Esophagus muscularis mucosa (tissue), 4 donors: ENCODE measurements around the gene LRRK1.

ENCODE experiments used
- CTCF ChIP-seq, 3 experiments: fragments of 200-600 bp in 2 of 3; fragments of 450-650 bp in 1 of 3; sonication (generic) in 2 of 3; IDR thresholded peaks; one replicate each; pipeline ENCODE4 v1.5.1; 2017 to 2019; ENCODE audit warnings: antibody characterized with exemption in 3 of 3, mild to moderate bottlenecking in 2 of 3, moderate library complexity in 1 of 3
- EP300 ChIP-seq: sonication (generic); formaldehyde crosslinking; IDR thresholded peaks from one replicate; pipeline ENCODE4 v1.6.1; 2017; ENCODE audit warnings: antibody characterized with exemption
- POLR2A ChIP-seq: fragments of 450-650 bp; IDR thresholded peaks from one replicate; pipeline ENCODE4 v1.6.1; 2017; ENCODE audit warnings: antibody characterized with exemption, moderate library complexity, mild to moderate bottlenecking, low read depth

- TF ChIP-seq POLR2A (no peak), CTCF (IDR thresholded peaks at IDR 0.05) (no peak), EP300 (no peak)
These were observed 119.3 kb downstream of the LRRK1 start for GRCh38 chr15:101038327-101039003.
